Brain microvascular endothelial cell (primary cell): Measurements from ENCODE around the gene KIAA0753.
A peak's percentile ranks its signal among the peaks of the same experiment; 100 is the strongest.

Experiments
- DNase-seq: peaks from one replicate; pipeline ENCODE4 v3.0.0-alpha.2; 2020
- H3K27ac ChIP-seq: fragments of 250-450 bp; sonication (Bioruptor Pico); 2 replicates; pipeline ENCODE4 v1.5.1; 2020; ENCODE audit warnings: mild to moderate bottlenecking, moderate library complexity
- H3K27me3 ChIP-seq: fragments of 250-450 bp; sonication (Bioruptor Pico); replicated peaks from 2 replicates; pipeline ENCODE4 v1.5.1; 2020; ENCODE audit warnings: mild to moderate bottlenecking
- H3K36me3 ChIP-seq: fragments of 250-450 bp; sonication (Bioruptor Pico); replicated peaks from 2 replicates; pipeline ENCODE4 v1.5.1; 2020; ENCODE audit warnings: mild to moderate bottlenecking
- H3K4me3 ChIP-seq: 2 replicates; pipeline ENCODE4 v1.5.1; 2011; ENCODE audit warnings: low read depth, mild to moderate bottlenecking, control low read depth, low read length, moderate library complexity
- in situ Hi-C: cut with HindIII; loops from 2 replicates; pipeline ENCODE4 v1.10.0; 2017; ENCODE audit warnings: low sequenced_read_pairs, low pct_ligation_motif_present
- TF ChIP-seq, protein P1 (sequence below): IDR thresholded peaks from 2 replicates; pipeline ENCODE4 v1.5.1; 2011; ENCODE audit warnings: low read depth, mild to moderate bottlenecking, moderate library complexity, low read length, control low read depth, inconsistent platforms; ENCODE audit errors: missing control alignments

KIAA0753 gene

DNA sequence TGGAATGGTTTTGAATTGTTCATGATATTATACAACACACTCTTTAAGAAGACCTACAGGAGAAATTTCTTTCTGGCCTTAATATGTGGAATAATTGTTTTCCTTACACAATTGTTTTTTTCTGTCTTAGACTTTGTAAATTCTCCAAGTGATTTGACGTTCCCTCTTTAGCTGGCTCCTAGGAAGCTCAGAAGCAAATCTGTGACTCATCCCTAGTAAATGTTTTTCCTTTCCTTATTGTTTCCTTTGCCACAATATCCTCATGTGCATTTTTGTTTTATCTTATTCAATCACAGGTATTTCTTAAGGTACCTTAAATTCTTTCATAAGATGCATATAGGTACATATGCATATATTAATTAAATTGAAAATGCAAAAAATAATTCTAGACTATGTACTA lies 13.5 kb downstream of the KIAA0753 start:
- H3K27ac ChIP-seq, result no peak overlapping the region
- no peaks in the 10 kb centered on the region for H3K27me3 ChIP-seq
- TF ChIP-seq, protein P1, sequence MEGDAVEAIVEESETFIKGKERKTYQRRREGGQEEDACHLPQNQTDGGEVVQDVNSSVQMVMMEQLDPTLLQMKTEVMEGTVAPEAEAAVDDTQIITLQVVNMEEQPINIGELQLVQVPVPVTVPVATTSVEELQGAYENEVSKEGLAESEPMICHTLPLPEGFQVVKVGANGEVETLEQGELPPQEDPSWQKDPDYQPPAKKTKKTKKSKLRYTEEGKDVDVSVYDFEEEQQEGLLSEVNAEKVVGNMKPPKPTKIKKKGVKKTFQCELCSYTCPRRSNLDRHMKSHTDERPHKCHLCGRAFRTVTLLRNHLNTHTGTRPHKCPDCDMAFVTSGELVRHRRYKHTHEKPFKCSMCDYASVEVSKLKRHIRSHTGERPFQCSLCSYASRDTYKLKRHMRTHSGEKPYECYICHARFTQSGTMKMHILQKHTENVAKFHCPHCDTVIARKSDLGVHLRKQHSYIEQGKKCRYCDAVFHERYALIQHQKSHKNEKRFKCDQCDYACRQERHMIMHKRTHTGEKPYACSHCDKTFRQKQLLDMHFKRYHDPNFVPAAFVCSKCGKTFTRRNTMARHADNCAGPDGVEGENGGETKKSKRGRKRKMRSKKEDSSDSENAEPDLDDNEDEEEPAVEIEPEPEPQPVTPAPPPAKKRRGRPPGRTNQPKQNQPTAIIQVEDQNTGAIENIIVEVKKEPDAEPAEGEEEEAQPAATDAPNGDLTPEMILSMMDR, result no peak
- in situ Hi-C loops, result no loop called here
- no peak for DNase-seq
- peaks cover 12% of the 10 kb centered on the region for H3K36me3 ChIP-seq
- no peak overlapping the region for H3K4me3 ChIP-seq

DNA sequence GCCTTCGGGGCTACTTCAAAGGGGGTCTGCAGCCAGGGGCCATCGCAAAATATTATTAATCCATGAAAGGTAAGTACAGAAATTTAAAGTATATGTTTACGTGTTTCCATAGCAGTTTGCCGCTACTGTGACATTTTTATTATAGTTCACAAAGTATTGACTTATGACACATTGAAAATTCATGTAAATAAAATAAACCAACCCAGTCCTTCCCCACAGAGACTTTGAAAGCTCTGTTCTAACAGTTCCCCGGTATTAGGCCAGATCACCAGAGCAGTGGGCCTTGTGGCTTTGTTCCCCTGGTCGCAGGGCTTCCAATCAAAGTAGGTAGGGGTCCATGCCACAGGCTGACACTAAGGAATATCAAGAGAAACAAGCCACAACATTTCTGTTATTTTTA lies 13.9 kb downstream of the KIAA0753 start:
- no peak for DNase-seq
- TF ChIP-seq, protein P1, result no peak
- Histone ChIP-seq H3K27me3 (no peaks in the 10 kb centered on the region), H3K27ac (no peak overlapping the region), H3K4me3 (no peak overlapping the region), H3K36me3 (peaks cover 12% of the 10 kb centered on the region)
- in situ Hi-C loops, result no loop called here

- DNase-seq, result no peak
- in situ Hi-C loops, result no loop called here
- Histone ChIP-seq H3K27me3 (no peaks in the 10 kb centered on the region), H3K4me3 (no peak overlapping the region), H3K27ac (no peak overlapping the region), H3K36me3 (peaks cover 11% of the 10 kb centered on the region)
- TF ChIP-seq, protein P1, result no peak
Observed at GRCh38 chr17:6623941-6624340, 16.6 kb downstream of the KIAA0753 start.

DNA sequence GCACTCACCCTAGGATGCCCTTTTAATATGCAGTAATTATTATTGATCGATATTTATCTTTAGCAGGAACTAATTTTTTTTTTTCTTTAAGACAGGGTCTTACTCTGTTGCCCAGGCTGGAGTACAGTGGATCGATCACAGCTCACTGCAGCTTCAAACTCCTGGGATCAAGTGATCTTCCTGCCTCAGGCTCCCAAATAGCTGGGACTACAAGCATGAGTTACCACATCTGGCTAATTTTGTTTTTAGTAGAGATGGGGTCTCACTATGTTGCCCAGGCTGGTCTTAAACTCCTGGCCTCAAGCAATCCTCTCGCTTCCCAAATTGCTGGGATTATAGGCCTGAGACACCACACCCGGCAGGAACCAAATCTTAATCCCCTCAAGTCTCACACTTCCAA lies 29.3 kb downstream of the KIAA0753 start:
- TF ChIP-seq, protein P1, result no peak
- Histone ChIP-seq H3K4me3 (no peak overlapping the region), H3K27ac (no peak overlapping the region), H3K36me3 (peaks cover 54% of the 10 kb centered on the region), H3K27me3 (no peaks in the 10 kb centered on the region)
- DNase-seq, result no peak
- in situ Hi-C loops, result no loop called here

DNA sequence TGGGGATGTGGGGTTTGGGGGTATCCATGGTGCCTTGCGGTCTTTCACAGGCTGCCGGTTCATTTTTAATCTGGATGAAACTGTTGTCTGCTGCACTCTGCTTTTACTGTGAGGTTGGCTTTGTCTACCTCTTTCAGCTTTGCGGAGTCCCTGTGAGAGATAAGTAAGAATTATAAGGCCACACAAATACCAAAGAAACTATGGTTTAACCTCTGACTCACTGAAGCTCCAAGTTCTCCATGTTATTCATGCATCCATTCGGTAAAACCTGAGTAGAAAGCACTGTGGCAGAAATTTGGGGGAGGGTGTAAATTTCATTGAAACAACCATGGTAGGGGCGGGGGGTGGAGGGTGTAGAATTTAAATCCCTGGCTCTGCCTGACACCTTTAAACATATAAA lies 30.5 kb downstream of the KIAA0753 start:
- in situ Hi-C loops, result no loop called here
- TF ChIP-seq, protein P1, result no peak
- no peaks in the 10 kb centered on the region for H3K27me3 ChIP-seq
- peaks cover 60% of the 10 kb centered on the region for H3K36me3 ChIP-seq
- H3K4me3 ChIP-seq, result no peak overlapping the region
- DNase-seq, result no peak
- no peak overlapping the region for H3K27ac ChIP-seq

DNA sequence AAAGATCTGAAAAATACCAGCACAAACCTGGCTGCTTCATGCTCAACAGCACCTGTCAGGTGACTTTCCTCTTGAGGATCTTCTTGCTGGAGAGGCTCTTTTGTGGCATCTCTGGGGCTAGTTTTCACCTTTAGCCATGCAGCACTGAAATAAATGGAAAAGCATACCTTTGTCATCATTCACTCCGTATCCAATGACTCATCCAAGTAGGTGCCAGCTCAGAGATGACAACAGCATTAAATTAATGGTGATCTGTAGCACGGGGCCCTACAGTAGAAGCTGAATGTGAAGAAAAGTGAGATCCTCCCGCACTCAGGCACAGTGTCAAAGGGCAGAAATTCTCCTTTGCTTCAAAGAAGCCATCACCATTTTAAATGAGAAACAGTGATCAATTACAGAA lies 32.2 kb downstream of the KIAA0753 start:
- TF ChIP-seq, protein P1, result no peak
- no peak overlapping the region for H3K4me3 ChIP-seq
- no peaks in the 10 kb centered on the region for H3K27me3 ChIP-seq
- H3K36me3 ChIP-seq, result peaks cover 64% of the 10 kb centered on the region
- peak; percentile 14 for DNase-seq
- in situ Hi-C loops, result no loop called here
- no peak overlapping the region for H3K27ac ChIP-seq
